Endothelial cell (in vitro differentiated cells): Measurements from ENCODE around the gene GTF2F1. TPM values are rescaled to one million over a fixed set of nuclear protein-coding genes. Genes with fewer than 3 reads are reported as not detected.

Source experiments
- DNase-seq: peaks from one replicate; pipeline ENCODE4 v3.0.0; 2021; ENCODE audit warnings: low spot score
- H3K27ac Mint-ChIP-seq: one replicate; pipeline ENCODE4 v1.8.0; 2021; ENCODE audit warnings: mixed read lengths, inconsistent platforms; ENCODE audit not compliant: unreplicated experiment
- H3K27me3 Mint-ChIP-seq: one replicate; pipeline ENCODE4 v1.8.0; 2021; ENCODE audit warnings: mild to moderate bottlenecking, moderate library complexity, mixed read lengths, inconsistent platforms; ENCODE audit not compliant: unreplicated experiment
- H3K36me3 Mint-ChIP-seq: one replicate; pipeline ENCODE4 v1.8.0; 2021; ENCODE audit warnings: mild to moderate bottlenecking, low read depth, mixed read lengths, inconsistent platforms; ENCODE audit not compliant: unreplicated experiment
- H3K4me1 Mint-ChIP-seq: one replicate; pipeline ENCODE4 v1.8.0; 2021; ENCODE audit warnings: mild to moderate bottlenecking, mixed read lengths, inconsistent platforms; ENCODE audit not compliant: unreplicated experiment
- H3K4me3 Mint-ChIP-seq: one replicate; pipeline ENCODE4 v1.8.0; 2021; ENCODE audit warnings: mild to moderate bottlenecking, mixed read lengths, inconsistent platforms; ENCODE audit not compliant: unreplicated experiment
- H3K9me3 Mint-ChIP-seq: one replicate; pipeline ENCODE4 v1.8.0; 2021; ENCODE audit warnings: mixed read lengths, inconsistent platforms; ENCODE audit not compliant: unreplicated experiment
- total RNA-seq: library from RNA; stranded (reverse); fragmentation: NEBNext Ultra II Directional; extraction: Animal tissue kit (Norgen Biotek cat#: 25700); gene quantifications from one replicate; pipeline ENCODE4 v1.2.1, GENCODE V29; 2021; ENCODE audit not compliant: unreplicated experiment
- TF ChIP-seq, protein P1 (sequence below): fragments of 200-600 bp; sonication (generic); IDR thresholded peaks from one replicate; pipeline ENCODE4 v1.5.0; 2021; ENCODE audit warnings: antibody characterized with exemption; ENCODE audit not compliant: unreplicated experiment

GTF2F1 gene
- total RNA-seq, 1 donor from 2014 or later = 95.5 TPM

DNA sequence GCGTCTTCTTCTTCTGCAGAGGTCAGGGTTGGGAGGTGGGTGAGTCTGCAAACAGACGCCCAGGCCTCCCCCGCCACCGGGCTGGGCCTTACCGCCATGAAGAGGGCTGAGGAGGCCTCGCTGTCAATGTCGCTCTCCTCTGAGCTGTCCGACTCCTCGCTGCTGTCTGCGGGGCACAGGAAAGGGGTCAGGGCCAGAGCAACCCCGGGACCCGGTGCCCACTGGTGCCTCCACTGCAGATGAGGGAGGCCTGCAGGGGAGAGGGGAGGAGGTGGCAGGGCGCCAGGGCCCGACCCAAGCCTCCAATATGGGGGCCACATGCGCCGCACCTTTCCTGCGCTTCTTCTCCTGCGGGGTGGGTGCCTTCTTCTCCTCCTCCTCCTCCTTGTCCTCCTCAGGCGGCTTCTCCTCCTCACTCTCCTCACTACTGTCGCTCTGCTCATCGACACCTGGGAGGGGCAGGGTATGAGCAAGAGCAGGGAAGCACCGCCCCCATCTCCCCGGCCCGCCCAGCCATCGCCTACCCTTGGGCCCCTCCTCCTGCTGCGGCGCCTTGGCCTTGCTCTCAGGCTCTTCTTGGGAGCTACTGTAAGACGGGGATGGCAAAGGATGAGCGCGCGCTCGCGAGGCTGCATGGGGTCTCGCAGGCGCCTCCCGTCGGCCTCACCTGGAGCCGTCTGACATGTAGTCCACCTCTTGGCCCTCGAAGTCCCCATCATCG lies 11.8 kb downstream of the GTF2F1 start:
- TF ChIP-seq, protein P1, sequence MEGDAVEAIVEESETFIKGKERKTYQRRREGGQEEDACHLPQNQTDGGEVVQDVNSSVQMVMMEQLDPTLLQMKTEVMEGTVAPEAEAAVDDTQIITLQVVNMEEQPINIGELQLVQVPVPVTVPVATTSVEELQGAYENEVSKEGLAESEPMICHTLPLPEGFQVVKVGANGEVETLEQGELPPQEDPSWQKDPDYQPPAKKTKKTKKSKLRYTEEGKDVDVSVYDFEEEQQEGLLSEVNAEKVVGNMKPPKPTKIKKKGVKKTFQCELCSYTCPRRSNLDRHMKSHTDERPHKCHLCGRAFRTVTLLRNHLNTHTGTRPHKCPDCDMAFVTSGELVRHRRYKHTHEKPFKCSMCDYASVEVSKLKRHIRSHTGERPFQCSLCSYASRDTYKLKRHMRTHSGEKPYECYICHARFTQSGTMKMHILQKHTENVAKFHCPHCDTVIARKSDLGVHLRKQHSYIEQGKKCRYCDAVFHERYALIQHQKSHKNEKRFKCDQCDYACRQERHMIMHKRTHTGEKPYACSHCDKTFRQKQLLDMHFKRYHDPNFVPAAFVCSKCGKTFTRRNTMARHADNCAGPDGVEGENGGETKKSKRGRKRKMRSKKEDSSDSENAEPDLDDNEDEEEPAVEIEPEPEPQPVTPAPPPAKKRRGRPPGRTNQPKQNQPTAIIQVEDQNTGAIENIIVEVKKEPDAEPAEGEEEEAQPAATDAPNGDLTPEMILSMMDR = no peak
- peaks cover 6% of the 10 kb centered on the region for H3K27me3 Mint-ChIP-seq
- no peak overlapping the region for H3K27ac Mint-ChIP-seq
- no peak overlapping the region for H3K4me3 Mint-ChIP-seq
- H3K36me3 Mint-ChIP-seq = peaks cover 45% of the 10 kb centered on the region
- no peak for DNase-seq
- H3K9me3 Mint-ChIP-seq = no peaks in the 10 kb centered on the region
- H3K4me1 Mint-ChIP-seq = no peaks in the 10 kb centered on the region

DNA sequence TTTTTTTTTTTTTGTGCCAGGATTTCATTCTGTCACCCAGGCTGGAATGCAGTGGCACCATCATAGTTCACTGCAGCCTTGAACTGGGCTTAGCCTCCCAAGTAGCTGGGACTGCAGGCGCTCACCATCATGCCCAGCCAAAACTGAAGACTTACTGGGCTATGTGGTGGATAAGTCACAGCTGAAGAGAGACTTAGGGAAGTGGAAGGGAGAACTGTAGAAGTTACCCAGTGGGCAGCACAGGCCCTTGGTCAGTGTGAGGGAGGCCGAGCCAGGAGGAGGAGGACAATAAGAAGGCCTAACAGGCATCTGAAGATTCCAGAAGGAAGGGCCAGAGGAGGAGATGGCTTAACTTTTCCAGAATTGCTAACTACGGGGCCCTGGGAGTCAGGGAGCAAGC lies 13.2 kb downstream of the GTF2F1 start:
- H3K27me3 Mint-ChIP-seq = peaks cover 6% of the 10 kb centered on the region

DNA sequence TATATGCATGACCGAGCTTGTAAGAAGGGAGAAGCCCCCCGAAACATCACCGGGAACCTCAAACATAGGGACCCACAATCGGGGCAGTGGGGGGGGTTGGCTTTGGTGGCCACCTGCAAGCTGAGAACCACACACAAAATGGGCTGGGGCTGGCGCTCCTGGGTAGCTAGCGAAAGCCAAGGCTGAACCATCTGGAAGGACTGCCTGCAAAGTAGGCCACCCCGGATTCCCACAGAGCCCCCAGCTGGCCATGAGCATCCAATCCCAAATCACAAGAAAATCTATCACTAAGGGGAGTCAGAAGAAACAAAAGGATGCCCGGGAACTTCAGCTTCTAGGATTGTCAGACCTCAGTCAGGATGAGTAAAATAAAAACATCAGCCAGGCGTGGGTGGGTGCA lies 14.5 kb downstream of the GTF2F1 start:
- no peak overlapping the region for H3K27ac Mint-ChIP-seq
- peaks cover 9% of the 10 kb centered on the region for H3K27me3 Mint-ChIP-seq
- no peak overlapping the region for H3K4me3 Mint-ChIP-seq
- peaks cover 3% of the 10 kb centered on the region for H3K4me1 Mint-ChIP-seq
- no peaks in the 10 kb centered on the region for H3K9me3 Mint-ChIP-seq
- TF ChIP-seq, protein P1 = no peak
- H3K36me3 Mint-ChIP-seq = peaks cover 39% of the 10 kb centered on the region
- no peak for DNase-seq

More for the DNA sequence above, 13.2 kb downstream of the GTF2F1 start:
- Mint-ChIP-seq H3K4me3 (peak overlapping the region; percentile 85), H3K4me1 (no peaks in the 10 kb centered on the region), H3K27ac (no peak overlapping the region), H3K36me3 (peaks cover 35% of the 10 kb centered on the region), H3K9me3 (no peaks in the 10 kb centered on the region)
- no peak for DNase-seq
- TF ChIP-seq, protein P1 = no peak

DNA sequence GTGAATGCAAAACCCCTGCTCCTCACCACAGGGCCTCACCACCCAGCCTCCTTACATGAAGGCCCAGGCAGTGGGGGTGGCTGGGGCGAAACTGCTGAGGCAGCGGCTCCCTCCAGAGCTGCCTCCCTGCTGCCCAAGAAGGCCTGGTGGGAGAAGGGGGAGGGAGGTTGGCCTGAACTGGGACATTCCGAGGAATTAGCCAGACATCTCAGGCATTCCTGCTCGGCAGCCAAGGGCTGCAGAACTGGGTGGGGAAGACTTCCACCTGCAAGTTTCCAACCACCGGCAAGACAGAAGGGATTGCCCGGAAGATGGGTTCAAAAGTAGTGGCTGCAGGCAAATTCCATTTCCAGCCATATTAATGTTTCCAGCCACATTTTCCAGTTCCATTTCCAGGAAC lies 14.9 kb downstream of the GTF2F1 start:
- no peaks in the 10 kb centered on the region for H3K9me3 Mint-ChIP-seq
- peaks cover 3% of the 10 kb centered on the region for H3K4me1 Mint-ChIP-seq
- H3K36me3 Mint-ChIP-seq = peaks cover 35% of the 10 kb centered on the region
- peaks cover 7% of the 10 kb centered on the region for H3K27me3 Mint-ChIP-seq
- no peak overlapping the region for H3K27ac Mint-ChIP-seq
- DNase-seq = no peak
- H3K4me3 Mint-ChIP-seq = no peak overlapping the region
- TF ChIP-seq, protein P1 = no peak

DNA sequence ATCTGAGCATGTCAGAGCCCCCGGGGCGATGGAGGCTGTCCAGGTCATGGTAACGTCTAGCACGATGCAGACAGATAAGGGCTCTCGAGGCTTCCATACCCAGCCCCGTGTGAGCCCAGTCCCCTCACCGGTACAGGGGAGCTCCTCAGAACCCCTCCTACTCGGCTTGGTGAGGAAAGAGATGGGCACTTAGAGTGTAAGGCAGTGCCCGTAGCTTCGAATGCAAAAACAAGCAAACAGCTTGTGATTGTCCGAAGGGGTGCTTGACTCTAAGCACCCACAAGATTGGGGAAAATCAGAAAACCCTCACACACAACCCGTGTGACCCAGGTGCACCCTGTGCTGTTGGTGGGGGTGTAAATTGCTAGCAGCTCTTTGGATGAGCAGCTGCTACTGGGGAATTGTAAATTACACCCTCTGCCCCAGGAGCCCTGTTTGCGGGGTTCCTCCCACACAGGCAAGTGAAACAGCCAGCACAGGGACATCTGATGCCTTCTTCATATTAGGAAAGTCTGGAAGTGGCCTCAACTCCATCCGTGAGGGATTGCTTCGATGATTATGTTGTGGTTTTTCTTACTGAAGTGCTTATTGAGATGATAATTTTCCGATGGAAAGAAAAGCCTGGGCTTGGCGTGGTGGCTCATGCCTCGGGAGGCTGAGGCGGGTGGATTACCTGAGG lies 16.3 kb downstream of the GTF2F1 start:
- no peaks in the 10 kb centered on the region for H3K9me3 Mint-ChIP-seq
- DNase-seq = no peak
- H3K36me3 Mint-ChIP-seq = peaks cover 32% of the 10 kb centered on the region
- TF ChIP-seq, protein P1 = no peak
- H3K4me1 Mint-ChIP-seq = peaks cover 8% of the 10 kb centered on the region
- no peak overlapping the region for H3K4me3 Mint-ChIP-seq
- no peak overlapping the region for H3K27ac Mint-ChIP-seq
- H3K27me3 Mint-ChIP-seq = peaks cover 11% of the 10 kb centered on the region
